ENCODE measurements around the gene WBP2. TPM values are rescaled to one million over a fixed set of nuclear protein-coding genes. Genes with fewer than 3 reads are reported as not detected.

Gene WBP2
- total and polyA plus RNA-seq, 10 donors: 46.7 to 144 (median 89.1) TPM

GRCh38 chr17:75885431-75885830 lies 30.3 kb upstream of the WBP2 start:
- intact Hi-C loops (cut with DNase I; ENCODE audit: low total_unique reads): no loop called here
- no peak for DNase-seq
- Histone ChIP-seq H3K9me3 (no peaks in the 10 kb centered on the region), H3K36me3 (peaks cover 0 to 21% (median 11%) of the 10 kb centered on the region in 6 donors), H3K4me3 (no peak overlapping the region), H3K27me3 (replicated peaks in 1 of 7) (no peaks in the 10 kb centered on the region), H3K27ac (no peak overlapping the region), H3K4me1 (peaks cover 0 to 12% (median 0%) of the 10 kb centered on the region in 6 donors)
- no peak for TF ChIP-seq POLR2A (IDR thresholded peaks at IDR 0.05)
- no peak for TF ChIP-seq CTCF (IDR thresholded peaks at IDR 0.05 in 8 of 11, conservative IDR thresholded peaks at IDR 0.05 in 3 of 11)
- TF ChIP-seq POLR2AphosphoS5 (IDR thresholded peaks at IDR 0.05): no peak
- 49 to 66% (median 54%) methylated on average over 8 of the region's 8 CpGs for WGBS, 5 donors

DNA sequence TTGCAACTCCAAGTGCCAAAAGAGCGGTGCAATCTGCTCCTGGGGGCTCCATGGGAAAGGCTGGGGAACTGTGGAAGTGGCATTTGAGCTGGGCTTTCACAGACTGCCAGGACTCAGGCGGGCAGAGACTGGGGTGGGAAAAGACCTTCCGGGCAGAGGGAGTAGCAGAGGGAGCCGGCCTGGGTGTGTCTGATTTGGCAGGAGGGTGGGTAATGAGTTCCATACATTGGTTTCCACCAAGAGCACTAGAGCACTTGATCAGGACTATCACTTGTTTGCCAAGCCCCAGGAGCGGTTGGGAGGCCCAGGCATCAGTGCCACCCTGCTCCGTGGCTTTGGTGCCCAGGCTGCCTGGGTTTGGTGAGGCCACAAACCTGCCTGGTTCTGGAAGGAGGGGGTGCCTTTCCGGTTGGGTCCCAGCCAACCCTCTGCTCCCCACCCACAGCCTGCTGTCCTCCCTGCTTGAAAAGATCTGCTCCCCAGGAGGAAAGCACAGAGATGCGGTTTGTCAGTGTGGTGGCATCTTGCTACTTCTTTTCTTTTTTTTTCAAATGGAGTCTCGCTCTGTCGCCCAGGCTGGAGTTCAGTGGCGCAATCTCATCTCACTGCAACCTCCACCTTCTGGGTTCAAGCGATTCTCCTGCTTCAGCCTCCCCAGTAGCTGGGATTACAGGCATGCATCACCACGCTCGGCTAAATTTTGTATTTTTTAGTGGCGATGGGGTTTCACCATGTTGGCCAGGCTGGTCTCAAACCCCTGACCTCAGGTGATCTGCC lies 26.7 kb upstream of the WBP2 start:
- Histone ChIP-seq H3K27me3 (replicated peaks in 1 of 7) (peaks cover 0 to 35% (median 6%) of the 10 kb centered on the region in 7 donors), H3K36me3 (peaks cover 0 to under 1% (median 0%) of the 10 kb centered on the region in 6 donors), H3K27ac (no peak overlapping the region), H3K4me1 (peaks cover 3 to 40% (median 25%) of the 10 kb centered on the region in 6 donors), H3K9me3 (no peaks in the 10 kb centered on the region), H3K4me3 (no peak overlapping the region)
- intact Hi-C loops (cut with DNase I; ENCODE audit: low total_unique reads): no loop called here
- WGBS, 5 donors: 80 to 89% (median 86%) methylated on average over 13 to 15 of the region's 15 CpGs
- TF ChIP-seq POLR2A (IDR thresholded peaks at IDR 0.05): no peak
- no peak for TF ChIP-seq POLR2AphosphoS5 (IDR thresholded peaks at IDR 0.05)
- no peak for TF ChIP-seq CTCF (IDR thresholded peaks at IDR 0.05 in 8 of 11, conservative IDR thresholded peaks at IDR 0.05 in 3 of 11)
- DNase-seq: no peak

DNA sequence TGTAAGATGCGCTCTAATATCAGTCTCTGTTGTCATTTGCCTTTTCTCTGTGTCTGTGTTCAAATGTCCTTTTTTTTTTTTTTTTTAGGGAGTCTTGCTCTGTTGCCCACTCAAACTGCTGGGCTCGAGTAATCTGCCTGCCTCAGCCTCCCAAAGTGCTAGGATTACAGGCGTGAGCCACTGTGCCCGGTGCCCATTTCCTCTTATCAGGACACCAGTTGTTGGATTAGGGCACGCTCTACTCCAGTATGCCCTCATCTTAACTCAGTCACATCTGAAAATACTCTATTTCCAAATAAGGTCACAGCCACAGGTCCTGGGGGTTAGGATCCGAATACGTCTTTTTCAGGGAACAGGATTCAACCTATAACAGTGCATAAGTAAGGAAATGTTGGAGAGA lies 25.1 kb upstream of the WBP2 start:
- 82 to 96% (median 85%) methylated on average over 7 of the region's 7 CpGs for WGBS, 5 donors
- H3K9me3 ChIP-seq: no peaks in the 10 kb centered on the region
- H3K4me1 ChIP-seq: peaks cover 19 to 51% (median 41%) of the 10 kb centered on the region in 6 donors
- no peak overlapping the region for H3K27ac ChIP-seq
- TF ChIP-seq POLR2A (IDR thresholded peaks at IDR 0.05): no peak
- TF ChIP-seq POLR2AphosphoS5 (IDR thresholded peaks at IDR 0.05): no peak
- TF ChIP-seq CTCF (IDR thresholded peaks at IDR 0.05 in 8 of 11, conservative IDR thresholded peaks at IDR 0.05 in 3 of 11): no peak
- no peak for DNase-seq
- peaks cover 0 to 44% (median 6%) of the 10 kb centered on the region in 7 donors for H3K27me3 ChIP-seq (replicated peaks in 1 of 7)
- intact Hi-C loops (cut with DNase I; ENCODE audit: low total_unique reads): no loop called here
- peaks cover 0 to 14% (median 0%) of the 10 kb centered on the region in 6 donors for H3K36me3 ChIP-seq
- no peak overlapping the region for H3K4me3 ChIP-seq

All from spleen (tissue), 11 donors.